Neuronal stem cell (in vitro differentiated cells): ENCODE results near the gene SRXN1.

ENCODE experiments used
- DNase-seq: peaks from one replicate; pipeline ENCODE4 v3.0.0-alpha.2; 2013; ENCODE audit warnings: low spot score
- H2AFZ ChIP-seq: one replicate; pipeline ENCODE4 v1.6.1; 2013; ENCODE audit warnings: mild to moderate bottlenecking, low read length, inconsistent platforms
- H2AK5ac ChIP-seq: 2 replicates; pipeline ENCODE4 v1.6.1; 2013; ENCODE audit warnings: low read depth, mild to moderate bottlenecking, inconsistent platforms, low read length, moderate library complexity, mixed read lengths
- H2BK120ac ChIP-seq: 2 replicates; pipeline ENCODE4 v1.6.1; 2013; ENCODE audit warnings: low read depth, mild to moderate bottlenecking, inconsistent platforms, low read length, moderate library complexity, mixed read lengths
- H2BK12ac ChIP-seq: one replicate; pipeline ENCODE4 v1.6.1; 2013; ENCODE audit warnings: low read length, inconsistent platforms
- H2BK15ac ChIP-seq: 2 replicates; pipeline ENCODE4 v1.6.1; 2013; ENCODE audit warnings: mild to moderate bottlenecking, low read length, inconsistent platforms, mixed read lengths
- H2BK5ac ChIP-seq: one replicate; pipeline ENCODE4 v1.6.1; 2013; ENCODE audit warnings: inconsistent platforms, mild to moderate bottlenecking, low read length, moderate library complexity
- H3K14ac ChIP-seq: one replicate; pipeline ENCODE4 v1.6.1; 2013; ENCODE audit warnings: low read length, inconsistent platforms
- H3K18ac ChIP-seq: 2 replicates; pipeline ENCODE4 v1.6.1; 2013; ENCODE audit warnings: low read length, inconsistent platforms
- H3K23ac ChIP-seq: 2 replicates; pipeline ENCODE4 v1.6.1; 2013; ENCODE audit warnings: low read depth, mild to moderate bottlenecking, mixed read lengths, low read length, inconsistent platforms; ENCODE audit not compliant: poor library complexity
- H3K27ac ChIP-seq: replicated peaks from 3 replicates; pipeline ENCODE4 v1.5.1; 2013; ENCODE audit warnings: low read length, inconsistent platforms
- H3K27me3 ChIP-seq, 3 experiments: 2 replicates each; pipeline ENCODE4 v1.6.1; 2013; ENCODE audit warnings: low read length in 3 of 3, mild to moderate bottlenecking in 2 of 3, inconsistent platforms in 1 of 3, low read depth in 1 of 3, mixed read lengths in 1 of 3, moderate library complexity in 1 of 3; ENCODE audit not compliant: control insufficient read depth in 3 of 3, insufficient read depth in 3 of 3
- H3K36me3 ChIP-seq, 2 donors: replicated peaks in 1 of 2; 2 replicates each; pipeline ENCODE4 v1.6.1; 2013; ENCODE audit warnings: low read length in 2 of 2; ENCODE audit not compliant: control insufficient read depth in 2 of 2, insufficient read depth in 2 of 2
- H3K4ac ChIP-seq: 2 replicates; pipeline ENCODE4 v1.6.1; 2013; ENCODE audit warnings: inconsistent platforms, mild to moderate bottlenecking, low read length, moderate library complexity
- H3K4me1 ChIP-seq, 2 donors: 1 replicate in 1 of 2; 2 replicates in 1 of 2; pipeline ENCODE4 v1.6.1; 2013; ENCODE audit warnings: low read length in 2 of 2, low read depth in 1 of 2; ENCODE audit not compliant: control insufficient read depth in 2 of 2, insufficient read depth in 1 of 2
- H3K4me2 ChIP-seq: one replicate; pipeline ENCODE4 v1.6.1; 2013; ENCODE audit warnings: mild to moderate bottlenecking, low read length, inconsistent platforms; ENCODE audit not compliant: insufficient read depth, poor library complexity, severe bottlenecking
- H3K4me3 ChIP-seq, 2 donors: 2 replicates each; pipeline ENCODE4 v1.5.1; 2013; ENCODE audit warnings: low read length in 2 of 2, mild to moderate bottlenecking in 2 of 2, inconsistent platforms in 1 of 2, moderate library complexity in 1 of 2
- H3K79me1 ChIP-seq: one replicate; pipeline ENCODE4 v1.6.1; 2013; ENCODE audit warnings: low read depth, mild to moderate bottlenecking, inconsistent platforms, low read length, moderate library complexity
- H3K9ac ChIP-seq: one replicate; pipeline ENCODE4 v1.6.1; 2013; ENCODE audit warnings: mild to moderate bottlenecking, low read depth, low read length, inconsistent platforms; ENCODE audit not compliant: poor library complexity
- H3K9me3 ChIP-seq, 2 donors: replicated peaks in 1 of 2; 2 replicates each; pipeline versions ENCODE3 to v1.6.1; 2013; ENCODE audit warnings: low read length in 2 of 2, mild to moderate bottlenecking in 2 of 2, inconsistent platforms in 1 of 2, low read depth in 1 of 2, mixed read lengths in 1 of 2, moderate library complexity in 1 of 2; ENCODE audit not compliant: control insufficient read depth in 2 of 2, insufficient read depth in 1 of 2
- H4K8ac ChIP-seq: one replicate; pipeline ENCODE4 v1.6.1; 2013; ENCODE audit warnings: low read depth, mild to moderate bottlenecking, inconsistent platforms, low read length, moderate library complexity
- H4K91ac ChIP-seq: one replicate; pipeline ENCODE4 v1.6.1; 2013; ENCODE audit warnings: low read length, low read depth, mild to moderate bottlenecking, inconsistent platforms; ENCODE audit not compliant: poor library complexity
- WGBS, 2 donors: extraction: QIAGEN DNeasy Blood & Tissue Kit; methylation state at CpG; one replicate each; pipeline ENCODE4 v1.1.7; 2013; ENCODE audit warnings: missing lambda C conversion rate in 2 of 2, mixed read lengths in 1 of 2; ENCODE audit not compliant: insufficient read length in 2 of 2, insufficient replicate concordance in 1 of 2; ENCODE audit errors: extremely low coverage in 2 of 2; 5-methylcytosine and 5-hydroxymethylcytosine counted together

Gene SRXN1

GRCh38 chr20:667351-668034, 14.5 kb upstream of the SRXN1 start:
- Histone ChIP-seq H4K91ac (no peak overlapping the region), H3K23ac (no peak overlapping the region), H4K8ac (no peak overlapping the region), H3K4me3 (no peak overlapping the region), H3K4me1 (peaks cover 2 to 4% of the 10 kb centered on the region in 2 donors), H3K9ac (no peak overlapping the region), H2BK15ac (no peak overlapping the region), H2AFZ (no peak overlapping the region), H3K18ac (no peak overlapping the region), H3K4me2 (no peak overlapping the region), H2BK5ac (no peak overlapping the region), H3K14ac (no peak overlapping the region), H3K36me3 (no peaks in the 10 kb centered on the region), H3K4ac (no peak overlapping the region), H3K79me1 (no peaks in the 10 kb centered on the region), H2AK5ac (no peak overlapping the region), H3K9me3 (no peaks in the 10 kb centered on the region), H3K27me3 (peaks cover 0 to 56% (median 34%) of the 10 kb centered on the region in 3 experiments), H2BK120ac (no peak overlapping the region), H2BK12ac (no peak overlapping the region), H3K27ac (no peak overlapping the region)
- no peak for DNase-seq
- WGBS, 2 donors = no CpG with 5 or more reads among the region's 9 CpGs

- Histone ChIP-seq H4K91ac (no peak overlapping the region), H3K27me3 (peaks cover 0 to 51% (median 38%) of the 10 kb centered on the region in 3 experiments), H2BK5ac (no peak overlapping the region), H2BK12ac (no peak overlapping the region), H3K23ac (no peak overlapping the region), H2BK15ac (no peak overlapping the region), H3K18ac (no peak overlapping the region), H3K27ac (no peak overlapping the region), H2AFZ (no peak overlapping the region), H3K79me1 (no peaks in the 10 kb centered on the region), H3K4me1 (peaks cover 5 to 6% of the 10 kb centered on the region in 2 donors), H2BK120ac (no peak overlapping the region), H3K9me3 (no peaks in the 10 kb centered on the region), H3K4me3 (no peak overlapping the region), H2AK5ac (no peak overlapping the region), H3K14ac (no peak overlapping the region), H3K9ac (no peak overlapping the region), H3K4me2 (no peak overlapping the region), H4K8ac (no peak overlapping the region), H3K36me3 (no peaks in the 10 kb centered on the region), H3K4ac (no peak overlapping the region)
- DNase-seq = no peak
- WGBS, 2 donors = no CpG with 5 or more reads among the region's 4 CpGs
These were observed 13.9 kb upstream of the SRXN1 start for GRCh38 chr20:666877-667276.

GRCh38 chr20:665276-665675, 12.3 kb upstream of the SRXN1 start:
- Histone ChIP-seq H3K27me3 (peaks cover 0 to 54% (median 44%) of the 10 kb centered on the region in 3 experiments), H3K18ac (no peak overlapping the region), H2BK120ac (no peak overlapping the region), H3K14ac (no peak overlapping the region), H2BK5ac (no peak overlapping the region), H4K91ac (no peak overlapping the region), H2AFZ (no peak overlapping the region), H3K27ac (no peak overlapping the region), H3K4me1 (peaks cover 10 to 12% of the 10 kb centered on the region in 2 donors), H3K36me3 (no peaks in the 10 kb centered on the region), H2AK5ac (no peak overlapping the region), H3K4ac (no peak overlapping the region), H3K9ac (no peak overlapping the region), H3K9me3 (no peaks in the 10 kb centered on the region), H2BK12ac (no peak overlapping the region), H3K4me3 (no peak overlapping the region), H3K23ac (no peak overlapping the region), H4K8ac (no peak overlapping the region), H2BK15ac (no peak overlapping the region), H3K79me1 (no peaks in the 10 kb centered on the region), H3K4me2 (no peak overlapping the region)
- no CpG with 5 or more reads among the region's 6 CpGs for WGBS, 2 donors
- no peak for DNase-seq

GRCh38 chr20:664576-664975, 11.6 kb upstream of the SRXN1 start:
- Histone ChIP-seq H2AFZ (no peak overlapping the region), H3K27me3 (peaks cover 0 to 54% (median 44%) of the 10 kb centered on the region in 3 experiments)

More at GRCh38 chr20:664576-664975, 11.6 kb upstream of the SRXN1 start:
- Histone ChIP-seq H4K91ac (no peak overlapping the region), H3K23ac (no peak overlapping the region), H2BK120ac (no peak overlapping the region), H2BK12ac (no peak overlapping the region), H2BK15ac (no peak overlapping the region), H2AK5ac (peak overlapping the region; percentile 4), H3K14ac (no peak overlapping the region), H3K9ac (no peak overlapping the region), H3K4me3 (no peak overlapping the region), H2BK5ac (no peak overlapping the region), H3K18ac (peak overlapping the region; percentile 61), H3K79me1 (no peaks in the 10 kb centered on the region), H3K4me2 (no peak overlapping the region), H3K27ac (no peak overlapping the region), H3K4ac (no peak overlapping the region), H3K4me1 (peaks cover 10 to 12% of the 10 kb centered on the region in 2 donors), H3K9me3 (no peaks in the 10 kb centered on the region), H3K36me3 (no peaks in the 10 kb centered on the region), H4K8ac (no peak overlapping the region)
- no CpG with 5 or more reads among the region's 13 CpGs for WGBS, 2 donors
- no peak for DNase-seq
